ENCODE results near the gene FSCN2. TPM values are rescaled to one million over a fixed set of nuclear protein-coding genes. Genes with fewer than 3 reads are reported as not detected.

FSCN2 gene
- total RNA-seq: 1.4 TPM

GRCh38 chr17:81527591-81528383 lies at the start of gene FSCN2:
Gene FSCN2, plus strand, starts transcription at chr17:81528377. Its CDS starts 155 bp downstream, at chr17:81528532.

GRCh38 chr17:81512562-81513371 lies 15.4 kb upstream of the FSCN2 start, which contains the start of gene ACTG1:
Gene ACTG1, minus strand, starts transcription at chr17:81512799. Its CDS starts 445 bp downstream, at chr17:81512354.

GRCh38 chr17:81552244-81553017 lies 24.3 kb downstream of the FSCN2 start, which contains the start of gene FAAP100:
Gene FAAP100, minus strand, starts transcription at chr17:81552353. Its CDS starts 23 bp downstream, at chr17:81552330.

Small RNAs within 50 kb of the gene (small RNA-seq; reads per million reads assigned to genes)
- not detected for gene RF00019

Other genes starting within 250 kb of the FSCN2 start
- gene SLC38A10, start 233.1 kb upstream of the FSCN2 start, total RNA-seq: 21.9 TPM
- 10.6 TPM for gene BAHCC1, start 132.9 kb upstream of the FSCN2 start, total RNA-seq
- gene ACTG1, start 15.6 kb upstream of the FSCN2 start, total RNA-seq: 6,622 TPM
- 36.9 TPM for gene FAAP100, start 24.0 kb downstream of the FSCN2 start, total RNA-seq
- 48.0 TPM for gene NPLOC4, start 108.7 kb downstream of the FSCN2 start, total RNA-seq
- 0.23 TPM for gene TSPAN10, start 108.8 kb downstream of the FSCN2 start, total RNA-seq
- not detected for gene PDE6G, start 128.2 kb downstream of the FSCN2 start, total RNA-seq
- 9.9 TPM for gene OXLD1, start 138.2 kb downstream of the FSCN2 start, total RNA-seq
- 7.6 TPM for gene CCDC137, start 138.4 kb downstream of the FSCN2 start, total RNA-seq
- gene ARL16, start 155.4 kb downstream of the FSCN2 start, total RNA-seq: 43.1 TPM
- gene HGS, start 155.6 kb downstream of the FSCN2 start, total RNA-seq: 47.1 TPM
- 8.5 TPM for gene MRPL12, start 175.0 kb downstream of the FSCN2 start, total RNA-seq
- 13.6 TPM for gene SLC25A10, start 183.9 kb downstream of the FSCN2 start, total RNA-seq